Tibial nerve (tissue), 4 donors: ENCODE measurements around the gene STK39. TPM values are rescaled to one million over a fixed set of nuclear protein-coding genes. Genes with fewer than 3 reads are reported as not detected.

ENCODE experiments used
- DNase-seq, 2 donors: peaks; one replicate each; pipeline ENCODE4 v3.0.0-alpha.2; 2019; ENCODE audit warnings: low spot score in 2 of 2
- H3K27ac ChIP-seq, 4 donors: fragments of 200-600 bp; sonication (generic) in 3 of 4; one replicate each; pipeline ENCODE4 v1.5.1; 2017 to 2019; ENCODE audit warnings: mild to moderate bottlenecking in 1 of 4
- H3K27me3 ChIP-seq, 2 donors: fragments of 200-600 bp; sonication (generic) in 1 of 2; one replicate each; pipeline versions ENCODE4 v1.5.1 to v1.6.0; 2017 to 2019
- H3K36me3 ChIP-seq, 3 donors: fragments of 200-600 bp; sonication (generic); one replicate each; pipeline ENCODE4 v1.5.1; 2018 to 2019
- H3K4me1 ChIP-seq, 4 donors: fragments of 200-600 bp; sonication (generic) in 3 of 4; one replicate each; pipeline ENCODE4 v1.5.1; 2017 to 2019
- H3K4me3 ChIP-seq, 4 donors: fragments of 200-600 bp; sonication (generic) in 3 of 4; one replicate each; pipeline ENCODE4 v1.5.1; 2017 to 2019; ENCODE audit warnings: mild to moderate bottlenecking in 1 of 4, moderate library complexity in 1 of 4
- H3K9me3 ChIP-seq, 4 donors: fragments of 200-600 bp; sonication (generic) in 3 of 4; one replicate each; pipeline ENCODE4 v1.5.1; 2017 to 2019
- EP300 ChIP-seq, 2 donors: sonication (generic); formaldehyde crosslinking; IDR thresholded peaks; one replicate each; pipeline ENCODE4 v1.6.1; 2017; ENCODE audit warnings: antibody characterized with exemption in 2 of 2, mild to moderate bottlenecking in 1 of 2
- POLR2A ChIP-seq, 2 donors: fragments of 450-650 bp; IDR thresholded peaks; one replicate each; pipeline ENCODE4 v1.6.1; 2017; ENCODE audit warnings: antibody characterized with exemption in 2 of 2, mild to moderate bottlenecking in 2 of 2, moderate library complexity in 2 of 2
- WGBS, 2 donors: methylation state at CpG; one replicate each; pipeline ENCODE4 v1.1.5; 2018; 5-methylcytosine and 5-hydroxymethylcytosine counted together
- total RNA-seq, 4 donors: library from RNA; depleted of rRNA; stranded (reverse); fragments of >200 nt; gene quantifications; one replicate each; pipeline ENCODE4 v1.1.0, GENCODE V29; 2016
- TF ChIP-seq, protein P1 (sequence below), 5 experiments: fragments of 200-600 bp in 3 of 5; fragments of 450-650 bp in 2 of 5; sonication (generic) in 3 of 5; IDR thresholded peaks; one replicate each; pipeline ENCODE4 v1.5.1; 2016 to 2019; ENCODE audit warnings: antibody characterized with exemption in 5 of 5, mild to moderate bottlenecking in 3 of 5, moderate library complexity in 2 of 5

STK39 gene
- total RNA-seq, 4 donors from 2014 or later: 8.5 to 13.5 (median 12.0) TPM

DNA sequence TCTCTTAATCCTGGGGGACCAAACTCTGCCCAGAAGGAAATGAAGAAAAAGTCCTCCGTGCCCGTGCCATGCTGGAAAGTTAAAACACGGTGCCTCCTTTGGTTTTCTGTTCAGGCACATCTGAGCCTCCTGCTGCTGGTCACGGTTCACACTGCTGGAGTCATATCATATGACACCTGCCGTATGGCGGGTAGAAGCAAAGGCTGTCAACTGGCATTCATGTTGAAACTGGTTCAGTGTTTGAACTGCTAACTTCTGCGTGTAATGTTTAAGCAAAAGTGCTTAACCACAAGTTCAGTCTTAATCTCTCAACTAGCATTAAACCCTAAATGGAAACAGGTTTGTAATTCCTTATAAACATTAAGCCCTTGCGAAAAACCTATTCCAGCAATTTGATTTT lies 3.1 kb downstream of the STK39 start:
- Histone ChIP-seq H3K4me3 (no peak overlapping the region), H3K4me1 (peaks cover 0 to 29% (median 8%) of the 10 kb centered on the region in 4 donors), H3K36me3 (no peaks in the 10 kb centered on the region), H3K27ac (no peak overlapping the region), H3K9me3 (no peaks in the 10 kb centered on the region), H3K27me3 (no peaks in the 10 kb centered on the region)
- 77 to 84% methylated on average over 8 of the region's 8 CpGs for WGBS, 2 donors
- no peak for TF ChIP-seq EP300 (IDR thresholded peaks at IDR 0.05)
- TF ChIP-seq POLR2A (IDR thresholded peaks at IDR 0.05): no peak
- TF ChIP-seq, protein P1, sequence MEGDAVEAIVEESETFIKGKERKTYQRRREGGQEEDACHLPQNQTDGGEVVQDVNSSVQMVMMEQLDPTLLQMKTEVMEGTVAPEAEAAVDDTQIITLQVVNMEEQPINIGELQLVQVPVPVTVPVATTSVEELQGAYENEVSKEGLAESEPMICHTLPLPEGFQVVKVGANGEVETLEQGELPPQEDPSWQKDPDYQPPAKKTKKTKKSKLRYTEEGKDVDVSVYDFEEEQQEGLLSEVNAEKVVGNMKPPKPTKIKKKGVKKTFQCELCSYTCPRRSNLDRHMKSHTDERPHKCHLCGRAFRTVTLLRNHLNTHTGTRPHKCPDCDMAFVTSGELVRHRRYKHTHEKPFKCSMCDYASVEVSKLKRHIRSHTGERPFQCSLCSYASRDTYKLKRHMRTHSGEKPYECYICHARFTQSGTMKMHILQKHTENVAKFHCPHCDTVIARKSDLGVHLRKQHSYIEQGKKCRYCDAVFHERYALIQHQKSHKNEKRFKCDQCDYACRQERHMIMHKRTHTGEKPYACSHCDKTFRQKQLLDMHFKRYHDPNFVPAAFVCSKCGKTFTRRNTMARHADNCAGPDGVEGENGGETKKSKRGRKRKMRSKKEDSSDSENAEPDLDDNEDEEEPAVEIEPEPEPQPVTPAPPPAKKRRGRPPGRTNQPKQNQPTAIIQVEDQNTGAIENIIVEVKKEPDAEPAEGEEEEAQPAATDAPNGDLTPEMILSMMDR (IDR thresholded peaks at IDR 0.05): no peak
- no peak for DNase-seq

DNA sequence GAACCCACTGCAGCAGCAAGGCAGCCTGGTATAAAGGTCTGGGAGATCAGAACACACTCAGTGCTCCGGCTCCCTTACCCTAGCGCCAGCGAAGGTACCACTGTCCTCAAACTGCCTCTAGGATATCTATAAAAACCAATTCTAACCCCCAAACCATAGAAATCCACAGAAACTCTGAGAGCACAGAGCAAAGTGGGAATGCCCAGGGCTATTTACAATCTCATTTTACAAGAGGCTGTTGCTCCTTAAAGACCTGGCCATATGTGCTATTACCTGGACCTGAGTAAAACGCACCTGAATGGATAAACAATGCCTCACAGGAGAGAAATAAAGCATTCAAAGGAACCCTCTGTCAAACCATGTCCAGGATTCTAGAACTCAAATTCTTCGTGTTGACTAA lies 4.3 kb downstream of the STK39 start:
- peaks cover 0 to 27% (median 8%) of the 10 kb centered on the region in 4 donors for H3K4me1 ChIP-seq
- 95% methylated on average over 5 of the region's 5 CpGs for WGBS, 2 donors

DNA sequence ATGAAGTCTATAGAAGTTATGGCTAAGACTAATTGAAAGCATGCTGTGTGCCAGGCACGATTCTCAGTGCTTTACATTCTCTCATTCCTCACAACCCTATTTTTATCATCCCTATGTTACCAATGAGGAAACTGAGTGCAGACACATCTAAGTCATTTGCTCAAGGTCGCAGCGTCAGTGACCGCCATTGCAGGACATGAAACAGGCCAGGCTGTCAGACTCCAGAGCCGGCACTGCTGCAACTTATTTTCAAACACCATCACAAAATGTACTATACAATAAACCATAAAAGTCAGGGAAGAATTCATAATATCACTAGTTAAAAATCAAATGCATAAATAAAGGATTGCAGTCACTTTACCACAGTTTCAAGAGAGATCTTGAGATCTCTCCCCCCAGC lies 5.6 kb downstream of the STK39 start:
- Histone ChIP-seq H3K4me3 (no peak overlapping the region), H3K27ac (no peak overlapping the region), H3K9me3 (no peaks in the 10 kb centered on the region), H3K4me1 (peaks cover 0 to 23% (median 8%) of the 10 kb centered on the region in 4 donors), H3K27me3 (no peaks in the 10 kb centered on the region), H3K36me3 (no peaks in the 10 kb centered on the region)
- 85 to 87% methylated on average over 5 of the region's 5 CpGs for WGBS, 2 donors
- no peak for DNase-seq
- TF ChIP-seq, protein P1 (IDR thresholded peaks at IDR 0.05): no peak
- TF ChIP-seq POLR2A (IDR thresholded peaks at IDR 0.05) (no peak), EP300 (IDR thresholded peaks at IDR 0.05) (no peak)

More for the DNA sequence above, 4.3 kb downstream of the STK39 start:
- no peak for DNase-seq
- Histone ChIP-seq H3K9me3 (no peaks in the 10 kb centered on the region), H3K27me3 (no peaks in the 10 kb centered on the region), H3K27ac (no peak overlapping the region), H3K4me3 (no peak overlapping the region), H3K36me3 (no peaks in the 10 kb centered on the region)
- TF ChIP-seq, protein P1 (IDR thresholded peaks at IDR 0.05): no peak
- TF ChIP-seq EP300 (IDR thresholded peaks at IDR 0.05): no peak
- no peak for TF ChIP-seq POLR2A (IDR thresholded peaks at IDR 0.05)

DNA sequence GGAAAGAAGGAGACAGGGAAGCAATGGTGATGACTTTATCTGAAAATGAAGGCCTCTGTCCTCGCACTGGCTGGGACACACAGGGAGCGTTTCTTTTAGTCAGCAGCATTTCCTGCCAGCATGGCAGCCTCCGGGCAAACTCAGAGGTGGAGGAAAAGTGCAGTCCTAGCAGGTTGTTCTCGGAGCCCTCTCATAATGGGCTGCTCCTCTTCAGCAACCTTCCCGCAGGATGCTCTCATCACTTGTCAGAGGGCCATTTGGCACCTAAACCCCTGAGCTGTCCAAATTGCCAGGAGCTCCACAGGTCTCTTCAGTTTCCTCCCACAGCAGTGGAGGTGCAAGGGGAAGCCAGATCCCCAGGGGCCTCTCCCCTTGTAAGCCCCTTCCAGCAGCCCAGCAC lies 6.2 kb downstream of the STK39 start:
- Histone ChIP-seq H3K27ac (no peak overlapping the region), H3K27me3 (no peaks in the 10 kb centered on the region), H3K4me3 (no peak overlapping the region), H3K36me3 (no peaks in the 10 kb centered on the region), H3K9me3 (no peaks in the 10 kb centered on the region), H3K4me1 (peaks cover 0 to 20% (median 6%) of the 10 kb centered on the region in 4 donors)
- WGBS, 2 donors: 80 to 81% methylated on average over 5 of the region's 5 CpGs
- TF ChIP-seq EP300 (IDR thresholded peaks at IDR 0.05) (no peak), POLR2A (IDR thresholded peaks at IDR 0.05) (no peak)
- TF ChIP-seq, protein P1 (IDR thresholded peaks at IDR 0.05): no peak
- DNase-seq: no peak

DNA sequence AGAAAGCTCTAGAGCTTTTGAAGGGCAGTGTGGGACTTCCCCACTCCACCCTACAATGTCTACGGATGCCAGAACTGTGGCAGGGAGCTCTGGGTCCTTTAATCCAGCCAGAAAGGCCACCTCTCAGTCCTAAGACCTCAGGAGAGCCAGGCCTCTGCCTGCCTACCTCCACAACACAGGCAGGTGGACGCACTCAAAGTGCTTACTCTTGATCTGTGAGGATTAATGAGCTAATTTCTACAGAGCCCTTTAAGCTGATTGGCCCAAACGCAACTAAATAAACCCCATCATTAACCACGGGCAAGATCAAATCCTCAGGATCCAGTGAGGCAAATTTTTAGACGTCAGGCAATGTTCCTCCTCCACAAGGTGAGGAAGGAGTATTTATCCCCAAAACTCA lies 8.1 kb downstream of the STK39 start:
- no peak overlapping the region for H3K4me3 ChIP-seq
- WGBS, 2 donors: 84 to 85% methylated on average over 5 of the region's 5 CpGs
- peaks cover 0 to 10% (median under 1%) of the 10 kb centered on the region in 4 donors for H3K4me1 ChIP-seq
- no peak for DNase-seq
- TF ChIP-seq EP300 (IDR thresholded peaks at IDR 0.05) (no peak), POLR2A (IDR thresholded peaks at IDR 0.05) (no peak)
- TF ChIP-seq, protein P1 (IDR thresholded peaks at IDR 0.05): no peak
- no peaks in the 10 kb centered on the region for H3K9me3 ChIP-seq
- no peak overlapping the region for H3K27ac ChIP-seq
- H3K27me3 ChIP-seq: no peaks in the 10 kb centered on the region
- no peaks in the 10 kb centered on the region for H3K36me3 ChIP-seq
